Measurements from ENCODE around the gene CEMIP. TPM values are rescaled to one million over a fixed set of nuclear protein-coding genes. Genes with fewer than 3 reads are reported as not detected.

The CEMIP gene
- polyA plus RNA-seq, 1 of the 3 experiments (the other 2 are of a cell fraction) = 27.8 TPM

DNA sequence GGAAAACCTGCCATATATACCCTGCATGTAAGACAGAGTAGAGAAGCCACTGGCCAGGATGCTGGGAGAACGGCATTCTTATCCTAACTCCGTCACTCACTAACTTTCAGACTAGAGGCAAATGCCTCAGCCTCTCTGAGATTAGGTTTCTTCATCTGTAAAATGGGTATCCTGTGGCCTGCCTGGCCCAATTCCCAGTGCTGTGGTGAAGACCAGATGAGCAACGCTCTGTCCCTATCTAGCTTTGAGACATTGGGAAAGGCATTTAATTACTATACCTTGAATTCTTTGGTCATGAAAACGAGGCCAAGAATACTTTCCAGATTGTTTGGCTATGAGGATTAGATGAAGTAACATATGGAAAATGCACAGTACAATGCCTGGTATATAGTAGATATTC, 35.9 kb downstream of the CEMIP start (continued):
- TF ChIP-seq, protein P1, sequence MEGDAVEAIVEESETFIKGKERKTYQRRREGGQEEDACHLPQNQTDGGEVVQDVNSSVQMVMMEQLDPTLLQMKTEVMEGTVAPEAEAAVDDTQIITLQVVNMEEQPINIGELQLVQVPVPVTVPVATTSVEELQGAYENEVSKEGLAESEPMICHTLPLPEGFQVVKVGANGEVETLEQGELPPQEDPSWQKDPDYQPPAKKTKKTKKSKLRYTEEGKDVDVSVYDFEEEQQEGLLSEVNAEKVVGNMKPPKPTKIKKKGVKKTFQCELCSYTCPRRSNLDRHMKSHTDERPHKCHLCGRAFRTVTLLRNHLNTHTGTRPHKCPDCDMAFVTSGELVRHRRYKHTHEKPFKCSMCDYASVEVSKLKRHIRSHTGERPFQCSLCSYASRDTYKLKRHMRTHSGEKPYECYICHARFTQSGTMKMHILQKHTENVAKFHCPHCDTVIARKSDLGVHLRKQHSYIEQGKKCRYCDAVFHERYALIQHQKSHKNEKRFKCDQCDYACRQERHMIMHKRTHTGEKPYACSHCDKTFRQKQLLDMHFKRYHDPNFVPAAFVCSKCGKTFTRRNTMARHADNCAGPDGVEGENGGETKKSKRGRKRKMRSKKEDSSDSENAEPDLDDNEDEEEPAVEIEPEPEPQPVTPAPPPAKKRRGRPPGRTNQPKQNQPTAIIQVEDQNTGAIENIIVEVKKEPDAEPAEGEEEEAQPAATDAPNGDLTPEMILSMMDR (IDR thresholded peaks at IDR 0.05) = no peak
- TF ChIP-seq, protein P2, sequence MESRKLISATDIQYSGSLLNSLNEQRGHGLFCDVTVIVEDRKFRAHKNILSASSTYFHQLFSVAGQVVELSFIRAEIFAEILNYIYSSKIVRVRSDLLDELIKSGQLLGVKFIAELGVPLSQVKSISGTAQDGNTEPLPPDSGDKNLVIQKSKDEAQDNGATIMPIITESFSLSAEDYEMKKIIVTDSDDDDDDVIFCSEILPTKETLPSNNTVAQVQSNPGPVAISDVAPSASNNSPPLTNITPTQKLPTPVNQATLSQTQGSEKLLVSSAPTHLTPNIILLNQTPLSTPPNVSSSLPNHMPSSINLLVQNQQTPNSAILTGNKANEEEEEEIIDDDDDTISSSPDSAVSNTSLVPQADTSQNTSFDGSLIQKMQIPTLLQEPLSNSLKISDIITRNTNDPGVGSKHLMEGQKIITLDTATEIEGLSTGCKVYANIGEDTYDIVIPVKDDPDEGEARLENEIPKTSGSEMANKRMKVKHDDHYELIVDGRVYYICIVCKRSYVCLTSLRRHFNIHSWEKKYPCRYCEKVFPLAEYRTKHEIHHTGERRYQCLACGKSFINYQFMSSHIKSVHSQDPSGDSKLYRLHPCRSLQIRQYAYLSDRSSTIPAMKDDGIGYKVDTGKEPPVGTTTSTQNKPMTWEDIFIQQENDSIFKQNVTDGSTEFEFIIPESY (IDR thresholded peaks at IDR 0.05; ENCODE audit: borderline replicate concordance, low read depth) = no peak

GRCh38 chr15:80816049-80816653, 37.0 kb downstream of the CEMIP start:
- Histone ChIP-seq H3K27ac (ENCODE audit: low read depth in 2 of 2, low read length in 1 of 2) (no peak overlapping the region), H3K79me2 (ENCODE audit: insufficient read depth) (no peaks in the 10 kb centered on the region), H3K27me3 (ENCODE audit: insufficient read depth) (no peaks in the 10 kb centered on the region), H3K9me3 (no peaks in the 10 kb centered on the region), H3K4me3 (ENCODE audit: low read depth in 2 of 2, low read length in 1 of 2) (no peak overlapping the region), H3K36me3 (replicated peaks in 1 of 2; ENCODE audit: control insufficient read depth in 1 of 2, insufficient read depth in 2 of 2, low read length in 1 of 2) (peaks cover 0 to 3% of the 10 kb centered on the region in 2 experiments), H3K4me1 (ENCODE audit: control insufficient read depth in 1 of 2, insufficient read depth in 2 of 2, low read depth in 1 of 2, low read length in 1 of 2) (no peaks in the 10 kb centered on the region), H3K9me2 (no peaks in the 10 kb centered on the region), H3F3A (replicated peaks; ENCODE audit: insufficient read depth) (no peaks in the 10 kb centered on the region), H3K9ac (no peak overlapping the region), H3K4me2 (no peak overlapping the region), H4K20me1 (ENCODE audit: insufficient read depth) (no peaks in the 10 kb centered on the region), H2AFZ (ENCODE audit: low read depth) (no peak overlapping the region)
- TF ChIP-seq IRF3 (IDR thresholded peaks at IDR 0.05; ENCODE audit: low read depth, low read length) (no peak), RFX5 (IDR thresholded peaks at IDR 0.05; ENCODE audit: low read length) (no peak), TAF1 (IDR thresholded peaks at IDR 0.05; ENCODE audit: borderline replicate concordance, low read depth, low read length) (no peak), EP300 (IDR thresholded peaks at IDR 0.05; ENCODE audit: borderline replicate concordance in 1 of 2, low read depth in 1 of 2, low read length in 1 of 2) (no peak), GATA2 (CRISPR knock-in tag; IDR thresholded peaks at IDR 0.05) (no peak)
- TF ChIP-seq, protein P3, sequence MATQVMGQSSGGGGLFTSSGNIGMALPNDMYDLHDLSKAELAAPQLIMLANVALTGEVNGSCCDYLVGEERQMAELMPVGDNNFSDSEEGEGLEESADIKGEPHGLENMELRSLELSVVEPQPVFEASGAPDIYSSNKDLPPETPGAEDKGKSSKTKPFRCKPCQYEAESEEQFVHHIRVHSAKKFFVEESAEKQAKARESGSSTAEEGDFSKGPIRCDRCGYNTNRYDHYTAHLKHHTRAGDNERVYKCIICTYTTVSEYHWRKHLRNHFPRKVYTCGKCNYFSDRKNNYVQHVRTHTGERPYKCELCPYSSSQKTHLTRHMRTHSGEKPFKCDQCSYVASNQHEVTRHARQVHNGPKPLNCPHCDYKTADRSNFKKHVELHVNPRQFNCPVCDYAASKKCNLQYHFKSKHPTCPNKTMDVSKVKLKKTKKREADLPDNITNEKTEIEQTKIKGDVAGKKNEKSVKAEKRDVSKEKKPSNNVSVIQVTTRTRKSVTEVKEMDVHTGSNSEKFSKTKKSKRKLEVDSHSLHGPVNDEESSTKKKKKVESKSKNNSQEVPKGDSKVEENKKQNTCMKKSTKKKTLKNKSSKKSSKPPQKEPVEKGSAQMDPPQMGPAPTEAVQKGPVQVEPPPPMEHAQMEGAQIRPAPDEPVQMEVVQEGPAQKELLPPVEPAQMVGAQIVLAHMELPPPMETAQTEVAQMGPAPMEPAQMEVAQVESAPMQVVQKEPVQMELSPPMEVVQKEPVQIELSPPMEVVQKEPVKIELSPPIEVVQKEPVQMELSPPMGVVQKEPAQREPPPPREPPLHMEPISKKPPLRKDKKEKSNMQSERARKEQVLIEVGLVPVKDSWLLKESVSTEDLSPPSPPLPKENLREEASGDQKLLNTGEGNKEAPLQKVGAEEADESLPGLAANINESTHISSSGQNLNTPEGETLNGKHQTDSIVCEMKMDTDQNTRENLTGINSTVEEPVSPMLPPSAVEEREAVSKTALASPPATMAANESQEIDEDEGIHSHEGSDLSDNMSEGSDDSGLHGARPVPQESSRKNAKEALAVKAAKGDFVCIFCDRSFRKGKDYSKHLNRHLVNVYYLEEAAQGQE (IDR thresholded peaks at IDR 0.05; ENCODE audit: low read depth, low read length) = no peak
- 80% methylated on average over 3 of the region's 3 CpGs for WGBS (ENCODE audit: low lambda C conversion rate)
- ChIA-PET CTCF (interaction anchor here (0.5 to 2.5 kb wide), 7 partner anchors 13 to 34 kb away, joined by 3 to 8 read pairs (median 3); no protein-coding TSS in a partner anchor), POLR2A (no interaction called here)
- no peak for DNase-seq
